GM18526 (cell line): ENCODE measurements around the gene TADA1.

ENCODE experiments used
- POLR2A ChIP-seq: IDR thresholded peaks from 3 replicates; pipeline ENCODE4 v1.6.1; 2011; ENCODE audit not compliant: insufficient read length; ENCODE audit errors: extremely low read depth

The TADA1 gene

GRCh38 chr1:166905900-166906299 lies 29.8 kb upstream of the TADA1 start:
- no peak for TF ChIP-seq POLR2A

GRCh38 chr1:166905136-166905535 lies 29.1 kb upstream of the TADA1 start:
- TF ChIP-seq POLR2A, result no peak

DNA sequence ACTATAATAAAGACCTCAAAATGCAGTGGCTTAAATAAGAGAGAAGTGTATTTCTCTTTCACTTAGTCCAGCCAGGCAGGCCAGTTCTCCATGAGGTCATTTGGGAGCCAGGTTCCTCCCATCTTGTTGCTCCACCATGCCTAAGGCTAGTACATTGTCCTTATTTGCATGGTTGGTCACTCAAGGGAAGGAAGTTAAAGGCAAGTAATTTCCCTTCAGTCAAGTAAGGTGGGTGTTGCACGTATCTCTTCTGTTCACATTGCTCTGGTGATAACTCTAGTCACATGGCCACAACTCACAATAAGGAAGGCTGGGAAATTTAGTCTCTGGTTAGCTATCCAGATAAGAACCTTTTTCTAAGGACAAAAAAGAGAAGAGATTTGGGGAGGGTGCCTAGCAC lies 27.2 kb upstream of the TADA1 start:
- no peak for TF ChIP-seq POLR2A

DNA sequence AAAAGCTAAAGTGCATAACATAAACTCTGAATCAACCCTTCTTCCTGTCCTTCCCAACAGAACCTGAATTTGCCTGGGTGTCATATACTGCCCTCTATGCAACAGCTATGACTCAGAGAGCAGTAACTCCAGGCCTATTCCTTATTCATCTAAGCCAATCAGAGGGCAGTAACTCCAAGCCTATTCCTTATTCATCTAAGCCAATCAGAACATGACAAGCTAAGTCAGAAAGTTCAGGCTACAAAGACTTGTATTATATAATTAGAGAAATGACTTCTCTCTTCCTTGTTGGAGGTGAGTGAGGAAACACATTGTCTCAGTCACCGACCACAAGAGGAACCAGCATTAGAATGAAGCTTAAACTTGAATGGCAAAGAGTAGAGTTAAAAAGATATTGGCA lies 26.2 kb upstream of the TADA1 start:
- no peak for TF ChIP-seq POLR2A

DNA sequence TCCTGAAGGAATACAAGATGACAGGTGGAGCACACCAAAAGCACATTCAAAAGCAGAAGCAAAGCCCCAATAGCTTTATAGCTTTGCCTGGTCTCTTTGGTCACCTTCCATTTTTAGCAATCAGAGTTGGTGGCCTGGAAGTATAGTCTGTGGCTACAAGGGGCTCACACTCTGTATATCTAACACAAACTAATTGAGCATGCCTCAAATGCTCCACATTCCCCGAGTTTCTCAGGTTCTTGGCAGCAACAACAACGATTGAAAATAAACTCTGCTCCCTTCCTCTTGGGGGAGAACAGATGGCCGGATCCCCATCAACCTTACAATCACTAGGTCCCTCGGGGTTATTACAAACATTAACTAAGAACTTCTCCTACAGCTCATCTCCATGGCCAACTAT lies 24.9 kb upstream of the TADA1 start:
- TF ChIP-seq POLR2A, result no peak

GRCh38 chr1:166899769-166900168 lies 23.7 kb upstream of the TADA1 start:
- no peak for TF ChIP-seq POLR2A

GRCh38 chr1:166895766-166896165 lies 19.7 kb upstream of the TADA1 start:
- no peak for TF ChIP-seq POLR2A

GRCh38 chr1:166889776-166890175 lies 13.7 kb upstream of the TADA1 start:
- TF ChIP-seq POLR2A, result no peak

DNA sequence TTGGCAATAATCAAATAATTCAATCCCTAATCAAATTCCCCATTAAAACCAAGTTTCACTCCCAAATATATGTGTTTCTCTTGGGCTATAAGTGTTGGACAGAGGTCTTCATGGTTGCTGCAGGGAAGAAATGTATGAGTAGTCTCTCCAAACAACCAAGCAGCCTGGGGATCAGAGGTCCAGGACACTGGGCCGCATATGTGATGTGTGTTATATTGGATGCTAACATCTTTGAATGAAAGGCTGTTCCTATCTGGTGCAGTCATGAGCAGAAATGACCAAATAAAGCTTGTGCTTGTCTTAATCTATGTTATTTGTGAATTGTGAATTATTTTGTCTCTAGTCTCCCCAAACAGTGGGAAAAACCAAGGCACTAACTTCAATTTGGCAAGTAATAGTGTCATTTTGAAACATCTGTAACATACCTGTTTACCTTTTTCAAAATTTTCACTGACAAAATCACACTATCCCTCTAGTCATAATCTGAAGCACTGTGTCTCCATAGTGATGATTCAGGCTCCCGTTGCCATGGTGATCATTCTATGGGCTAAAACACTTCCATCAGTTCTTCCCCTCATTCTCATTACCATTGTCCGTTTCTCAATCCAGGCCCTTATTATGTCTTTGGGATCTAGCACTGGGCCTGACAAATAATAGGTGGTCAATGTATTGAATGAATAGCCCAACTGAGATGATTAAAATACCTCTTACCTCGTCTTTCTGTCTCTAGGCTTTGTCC lies 12.5 kb upstream of the TADA1 start:
- TF ChIP-seq POLR2A, result no peak

DNA sequence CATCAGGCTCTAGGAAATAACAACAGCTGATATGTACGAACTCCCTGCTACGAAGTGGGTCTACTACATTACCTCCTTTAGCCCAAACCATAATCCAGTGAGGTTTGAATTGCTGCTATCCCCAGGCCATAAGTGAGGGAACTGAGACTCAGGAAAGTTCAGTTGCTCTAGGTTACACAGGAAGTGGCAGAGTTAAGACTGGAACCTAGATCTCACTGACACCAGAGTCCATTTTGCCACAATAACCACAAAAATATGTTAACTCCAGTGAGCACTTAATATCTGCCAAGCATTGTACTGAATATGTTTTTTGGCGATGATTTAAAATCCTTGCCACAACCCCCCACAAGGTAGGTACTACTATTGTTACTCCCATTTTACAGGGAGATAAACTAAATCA lies 8.9 kb upstream of the TADA1 start:
- TF ChIP-seq POLR2A, result no peak

GRCh38 chr1:166884040-166884642 lies 8.1 kb upstream of the TADA1 start:
- TF ChIP-seq POLR2A, result no peak

- TF ChIP-seq POLR2A, result no peak
Measured at GRCh38 chr1:166882893-166883292, 6.8 kb upstream of the TADA1 start.

DNA sequence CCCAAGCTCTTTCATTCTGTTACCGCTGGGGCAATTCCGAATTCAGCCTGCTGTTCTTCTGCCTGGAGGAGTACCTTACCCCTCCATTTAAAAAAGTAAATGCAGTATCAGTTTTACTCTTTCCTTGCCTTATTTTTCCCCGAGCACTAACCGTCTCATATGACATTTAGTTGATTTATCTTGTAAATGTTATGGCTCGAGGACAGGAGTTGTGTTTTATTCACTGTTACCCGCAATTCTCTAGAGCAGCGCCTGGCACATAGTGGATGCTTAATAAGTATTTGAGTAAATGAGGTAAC lies 425 bp upstream of the TADA1 start:
- no peak for TF ChIP-seq POLR2A

DNA sequence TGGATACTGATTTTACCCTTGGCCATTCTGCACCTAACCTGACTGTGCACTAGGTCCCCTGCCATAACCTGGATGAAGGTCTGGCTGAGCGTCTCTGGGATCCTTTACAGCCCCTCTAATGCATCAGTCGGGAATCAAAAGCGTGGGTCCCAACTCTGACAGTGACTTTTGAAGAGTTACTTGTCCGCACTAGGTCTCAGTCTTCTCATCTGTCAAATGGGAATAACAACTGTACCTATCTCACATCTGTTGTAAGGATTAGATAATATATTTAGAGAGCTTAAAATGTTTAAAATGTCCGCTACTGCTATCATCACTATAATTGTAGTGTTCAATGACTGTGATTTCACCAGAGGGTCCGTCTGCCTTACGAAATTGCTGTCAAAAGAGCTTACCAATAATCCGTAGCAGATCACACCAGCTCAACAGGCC lies 746 bp downstream of the TADA1 start:
- TF ChIP-seq POLR2A, result no peak

GRCh38 chr1:166874464-166874863 lies 1.6 kb downstream of the TADA1 start:
- TF ChIP-seq POLR2A, result no peak

DNA sequence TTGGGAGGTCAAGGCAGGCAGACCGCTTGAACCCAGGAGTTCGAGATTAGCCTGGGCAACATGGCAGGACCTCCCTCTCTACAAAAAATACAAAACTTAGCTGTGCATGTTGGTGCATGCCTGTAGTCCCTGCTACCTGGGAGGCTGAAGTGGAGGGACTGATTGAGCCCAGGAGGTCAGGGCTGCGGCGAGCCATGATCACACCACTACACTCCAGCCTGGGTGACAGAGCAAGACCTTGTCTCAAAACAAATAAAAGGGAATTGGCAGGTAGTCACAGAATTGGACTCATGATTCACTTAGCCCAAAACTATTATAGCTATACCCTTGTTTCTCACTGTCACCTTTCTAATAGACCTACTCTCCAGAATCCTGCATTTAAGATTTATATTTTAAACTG lies 5.5 kb downstream of the TADA1 start:
- TF ChIP-seq POLR2A, result no peak
